Measurements from ENCODE around the gene TUBA3D. TPM values are rescaled to one million over a fixed set of nuclear protein-coding genes. Genes with fewer than 3 reads are reported as not detected.
"Not testable (repeated sequence)": the region's sequence is repeated elsewhere in the genome, so short reads cannot be mapped to it uniquely, and the experiment has no call there.

The TUBA3D gene
- polyA plus RNA-seq (2012; ENCODE audit: missing spikeins), result 0.74 TPM

GRCh38 chr2:131475831-131476230 is at the start of gene TUBA3D:
TUBA3D (plus strand) TSS chr2:131476119; CDS start chr2:131476200, 81 bp downstream.
- no peak for DNase-seq (ENCODE audit: insufficient read length)
- TF ChIP-seq TAF1 (IDR thresholded peaks at IDR 0.05; ENCODE audit: borderline replicate concordance, low read depth, low read length) (no peak), POLR2A (IDR thresholded peaks at IDR 0.05; ENCODE audit: low read depth, low read length) (no peak), POLR2AphosphoS5 (IDR thresholded peaks at IDR 0.05; ENCODE audit: low read depth, low read length) (no peak)
- no peak for FAIRE-seq

GRCh38 chr2:131426727-131427126 is 49.2 kb upstream of the TUBA3D start:
- FAIRE-seq (no peak), DNase-seq (ENCODE audit: insufficient read length) (no peak)
- TF ChIP-seq POLR2A (IDR thresholded peaks at IDR 0.05; ENCODE audit: low read depth, low read length) (no peak), TAF1 (IDR thresholded peaks at IDR 0.05; ENCODE audit: borderline replicate concordance, low read depth, low read length) (no peak), POLR2AphosphoS5 (IDR thresholded peaks at IDR 0.05; ENCODE audit: low read depth, low read length) (no peak)

- DNase-seq (ENCODE audit: insufficient read length) (no peak), FAIRE-seq (peak; percentile 5)
- no peak for TF ChIP-seq TAF1 (IDR thresholded peaks at IDR 0.05; ENCODE audit: borderline replicate concordance, low read depth, low read length)
- TF ChIP-seq POLR2AphosphoS5 (IDR thresholded peaks at IDR 0.05; ENCODE audit: low read depth, low read length), result no peak
- TF ChIP-seq POLR2A (IDR thresholded peaks at IDR 0.05; ENCODE audit: low read depth, low read length), result no peak
Measured at GRCh38 chr2:131431336-131431735, 44.6 kb upstream of the TUBA3D start.

- DNase-seq (ENCODE audit: insufficient read length); FAIRE-seq: not testable (repeated sequence)
Measured at GRCh38 chr2:131440742-131441468, 35.0 kb upstream of the TUBA3D start.

- not testable (repeated sequence) for DNase-seq (ENCODE audit: insufficient read length); FAIRE-seq
Measured at GRCh38 chr2:131444736-131445514, 31.0 kb upstream of the TUBA3D start.

GRCh38 chr2:131445515-131445797 is 30.5 kb upstream of the TUBA3D start:
- FAIRE-seq, result not testable (repeated sequence)

GRCh38 chr2:131445896-131446295 is 30.0 kb upstream of the TUBA3D start:
- no peak for DNase-seq (ENCODE audit: insufficient read length)
- TF ChIP-seq POLR2A (IDR thresholded peaks at IDR 0.05; ENCODE audit: low read depth, low read length) (no peak), POLR2AphosphoS5 (IDR thresholded peaks at IDR 0.05; ENCODE audit: low read depth, low read length) (no peak), TAF1 (IDR thresholded peaks at IDR 0.05; ENCODE audit: borderline replicate concordance, low read depth, low read length) (no peak)
- no peak for FAIRE-seq

More at GRCh38 chr2:131445515-131445797, 30.5 kb upstream of the TUBA3D start:
- DNase-seq (ENCODE audit: insufficient read length), result not testable (repeated sequence)

GRCh38 chr2:131447981-131448380 is 27.9 kb upstream of the TUBA3D start:
- FAIRE-seq; DNase-seq (ENCODE audit: insufficient read length): not testable (repeated sequence)

GRCh38 chr2:131451265-131451949 is 24.5 kb upstream of the TUBA3D start:
- peak; percentile 69 for FAIRE-seq
- DNase-seq (ENCODE audit: insufficient read length), result not testable (repeated sequence)

GRCh38 chr2:131454914-131455313 is 21.0 kb upstream of the TUBA3D start:
- not testable (repeated sequence) for DNase-seq (ENCODE audit: insufficient read length); FAIRE-seq

GRCh38 chr2:131467722-131468121 is 8.2 kb upstream of the TUBA3D start:
- FAIRE-seq; DNase-seq (ENCODE audit: insufficient read length): not testable (repeated sequence)

GRCh38 chr2:131470944-131471343 is 5.0 kb upstream of the TUBA3D start:
- FAIRE-seq; DNase-seq (ENCODE audit: insufficient read length): not testable (repeated sequence)

- peak; percentile 40 for FAIRE-seq
- not testable (repeated sequence) for DNase-seq (ENCODE audit: insufficient read length)
Measured at GRCh38 chr2:131471624-131472023, 4.3 kb upstream of the TUBA3D start.

- DNase-seq (ENCODE audit: insufficient read length); FAIRE-seq: not testable (repeated sequence)
Measured at GRCh38 chr2:131473266-131473665, 2.7 kb upstream of the TUBA3D start.

- FAIRE-seq; DNase-seq (ENCODE audit: insufficient read length): not testable (repeated sequence)
Measured at GRCh38 chr2:131476363-131476762, 444 bp downstream of the TUBA3D start.

GRCh38 chr2:131477227-131477626 is 1.3 kb downstream of the TUBA3D start:
- not testable (repeated sequence) for DNase-seq (ENCODE audit: insufficient read length); FAIRE-seq

GRCh38 chr2:131478074-131478849 is 2.3 kb downstream of the TUBA3D start:
- DNase-seq (ENCODE audit: insufficient read length); FAIRE-seq: not testable (repeated sequence)

Data from GM12892 (cell line).